SW480 (cell line): ENCODE data around the gene ICA1.

ENCODE experiments used
- DNase-seq: peaks from one replicate; pipeline ENCODE4 v3.0.0-alpha.2; 2016; ENCODE audit warnings: low spot score

ICA1 gene

GRCh38 chr7:8227261-8227660 lies 34.7 kb downstream of the ICA1 start:
- no peak for DNase-seq

- no peak for DNase-seq
Observed at GRCh38 chr7:8226501-8226900, 35.5 kb downstream of the ICA1 start.

GRCh38 chr7:8221567-8221966 lies 40.4 kb downstream of the ICA1 start:
- no peak for DNase-seq

- no peak for DNase-seq
Observed at GRCh38 chr7:8221101-8221495, 40.9 kb downstream of the ICA1 start.

- DNase-seq: no peak
Observed at GRCh38 chr7:8220376-8221100, 41.4 kb downstream of the ICA1 start.

- DNase-seq: peak; percentile 73
Observed at GRCh38 chr7:8217200-8218068, 44.5 kb downstream of the ICA1 start.

GRCh38 chr7:8216334-8216690 lies 45.7 kb downstream of the ICA1 start:
- no peak for DNase-seq

GRCh38 chr7:8215648-8216333 lies 46.2 kb downstream of the ICA1 start:
- peak; percentile 19 for DNase-seq

GRCh38 chr7:8214244-8214824 lies 47.6 kb downstream of the ICA1 start:
- DNase-seq: peak; percentile 37

- DNase-seq: no peak
Observed at GRCh38 chr7:8213381-8213780, 48.6 kb downstream of the ICA1 start.

GRCh38 chr7:8212638-8213037 lies 49.3 kb downstream of the ICA1 start:
- no peak for DNase-seq

- no peak for DNase-seq
Observed at GRCh38 chr7:8211725-8212096, 50.3 kb downstream of the ICA1 start.

- no peak for DNase-seq
Observed at GRCh38 chr7:8210845-8211724, 50.9 kb downstream of the ICA1 start.

GRCh38 chr7:8209353-8209752 lies 52.6 kb downstream of the ICA1 start:
- DNase-seq: no peak

GRCh38 chr7:8208816-8209215 lies 53.2 kb downstream of the ICA1 start:
- DNase-seq: no peak

GRCh38 chr7:8206956-8207355 lies 55.0 kb downstream of the ICA1 start:
- DNase-seq: no peak

GRCh38 chr7:8205537-8205936 lies 56.4 kb downstream of the ICA1 start:
- DNase-seq: no peak

- no peak for DNase-seq
Observed at GRCh38 chr7:8205031-8205387, 57.0 kb downstream of the ICA1 start.

- DNase-seq: no peak
Observed at GRCh38 chr7:8204339-8205030, 57.5 kb downstream of the ICA1 start.

- DNase-seq: no peak
Observed at GRCh38 chr7:8201846-8202441, 60.0 kb downstream of the ICA1 start.

- no peak for DNase-seq
Observed at GRCh38 chr7:8200717-8201116, 61.2 kb downstream of the ICA1 start.
